ENCODE results near the gene PLXNA1.

- no peak for TF ChIP-seq REST (IDR thresholded peaks at IDR 0.05; ENCODE audit: low read depth, low read length)
- no peak for TF ChIP-seq CTCF (IDR thresholded peaks at IDR 0.05)
- TF ChIP-seq EP300 (IDR thresholded peaks at IDR 0.05; ENCODE audit: borderline replicate concordance in 1 of 2, low read depth in 1 of 2, low read length in 1 of 2), result no peak
- no peak for TF ChIP-seq SMC3 (IDR thresholded peaks at IDR 0.05; ENCODE audit: low read depth, low read length)
- TF ChIP-seq POLR2AphosphoS5 (IDR thresholded peaks at IDR 0.05; ENCODE audit: low read depth, low read length), result no peak
- TF ChIP-seq ELF1 (IDR thresholded peaks at IDR 0.05), result no peak
- no peak for TF ChIP-seq EZH2phosphoT487 (IDR thresholded peaks at IDR 0.05; ENCODE audit: borderline replicate concordance, low read depth)
- TF ChIP-seq PBX3 (IDR thresholded peaks at IDR 0.05), result no peak
- no peak for TF ChIP-seq TCF12 (IDR thresholded peaks at IDR 0.05)
- no peak for TF ChIP-seq SIN3A (IDR thresholded peaks at IDR 0.05; ENCODE audit: borderline replicate concordance, low read depth, low read length)
- TF ChIP-seq RCOR1 (IDR thresholded peaks at IDR 0.05; ENCODE audit: low read length), result no peak
Observed at GRCh38 chr3:126992216-126992615, 9.3 kb downstream of the PLXNA1 start.

Measured in SK-N-SH (cell line).